C4-2B (cell line): ENCODE data around the gene SH3RF3.
"Not testable (repeated sequence)": the region's sequence is repeated elsewhere in the genome, so short reads cannot be mapped to it uniquely, and the experiment has no call there.

Source experiments
- H3K27ac ChIP-seq: fragments of 450-650 bp; 2 replicates; pipeline ENCODE4 v1.5.1; 2017
- ZFX ChIP-seq: fragments of 450-650 bp; IDR thresholded peaks from 2 replicates; pipeline ENCODE4 v1.6.1; 2017
- TF ChIP-seq, protein P1 (sequence below): fragments of 450-650 bp; conservative IDR thresholded peaks from 2 replicates; pipeline ENCODE4 v1.5.1; 2017; ENCODE audit warnings: mild to moderate bottlenecking

Gene SH3RF3

DNA sequence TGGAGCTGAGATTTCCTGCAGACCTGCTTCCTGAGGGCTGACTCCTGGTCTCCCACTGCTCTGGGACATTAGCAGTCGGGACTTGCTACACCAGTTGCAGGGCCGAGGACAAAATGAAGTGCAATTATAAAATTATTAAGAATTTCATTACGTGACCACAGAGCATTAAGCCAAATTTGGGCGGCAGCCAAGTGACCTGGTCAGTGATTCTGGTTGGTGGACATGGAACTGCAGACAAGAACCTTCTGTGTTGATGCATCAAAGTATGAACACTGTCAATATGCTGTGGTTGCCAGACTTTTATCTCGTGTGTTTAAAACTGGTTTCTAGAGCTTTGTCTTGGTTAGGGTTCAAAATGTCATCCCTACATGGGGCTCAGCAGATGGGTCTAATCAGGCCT is 24.8 kb downstream of the SH3RF3 start:
- H3K27ac ChIP-seq = no peak overlapping the region
- no peak for TF ChIP-seq ZFX
- TF ChIP-seq, protein P1, sequence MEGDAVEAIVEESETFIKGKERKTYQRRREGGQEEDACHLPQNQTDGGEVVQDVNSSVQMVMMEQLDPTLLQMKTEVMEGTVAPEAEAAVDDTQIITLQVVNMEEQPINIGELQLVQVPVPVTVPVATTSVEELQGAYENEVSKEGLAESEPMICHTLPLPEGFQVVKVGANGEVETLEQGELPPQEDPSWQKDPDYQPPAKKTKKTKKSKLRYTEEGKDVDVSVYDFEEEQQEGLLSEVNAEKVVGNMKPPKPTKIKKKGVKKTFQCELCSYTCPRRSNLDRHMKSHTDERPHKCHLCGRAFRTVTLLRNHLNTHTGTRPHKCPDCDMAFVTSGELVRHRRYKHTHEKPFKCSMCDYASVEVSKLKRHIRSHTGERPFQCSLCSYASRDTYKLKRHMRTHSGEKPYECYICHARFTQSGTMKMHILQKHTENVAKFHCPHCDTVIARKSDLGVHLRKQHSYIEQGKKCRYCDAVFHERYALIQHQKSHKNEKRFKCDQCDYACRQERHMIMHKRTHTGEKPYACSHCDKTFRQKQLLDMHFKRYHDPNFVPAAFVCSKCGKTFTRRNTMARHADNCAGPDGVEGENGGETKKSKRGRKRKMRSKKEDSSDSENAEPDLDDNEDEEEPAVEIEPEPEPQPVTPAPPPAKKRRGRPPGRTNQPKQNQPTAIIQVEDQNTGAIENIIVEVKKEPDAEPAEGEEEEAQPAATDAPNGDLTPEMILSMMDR = no peak

DNA sequence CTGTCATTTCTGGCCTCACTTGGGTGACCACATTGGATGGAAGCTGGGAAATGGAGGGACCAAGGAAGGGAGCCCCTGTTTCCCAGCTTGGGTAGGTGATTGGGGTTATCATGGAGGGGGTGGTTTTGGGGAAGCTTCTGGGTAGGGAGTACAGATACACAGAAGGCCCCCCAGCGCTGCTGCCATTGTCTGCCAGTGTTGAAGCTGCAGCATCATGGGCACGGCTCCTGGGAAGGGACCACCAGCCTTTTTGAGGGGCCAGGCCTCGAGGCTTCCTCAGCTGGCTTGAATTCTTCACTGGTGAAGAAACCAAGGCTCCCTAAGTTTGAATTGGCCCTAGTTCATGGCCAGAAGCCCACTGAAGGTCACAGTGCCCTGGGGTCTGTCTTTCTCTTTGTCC is 25.2 kb downstream of the SH3RF3 start:
- TF ChIP-seq, protein P1 = no peak
- TF ChIP-seq ZFX = no peak
- H3K27ac ChIP-seq = no peak overlapping the region

DNA sequence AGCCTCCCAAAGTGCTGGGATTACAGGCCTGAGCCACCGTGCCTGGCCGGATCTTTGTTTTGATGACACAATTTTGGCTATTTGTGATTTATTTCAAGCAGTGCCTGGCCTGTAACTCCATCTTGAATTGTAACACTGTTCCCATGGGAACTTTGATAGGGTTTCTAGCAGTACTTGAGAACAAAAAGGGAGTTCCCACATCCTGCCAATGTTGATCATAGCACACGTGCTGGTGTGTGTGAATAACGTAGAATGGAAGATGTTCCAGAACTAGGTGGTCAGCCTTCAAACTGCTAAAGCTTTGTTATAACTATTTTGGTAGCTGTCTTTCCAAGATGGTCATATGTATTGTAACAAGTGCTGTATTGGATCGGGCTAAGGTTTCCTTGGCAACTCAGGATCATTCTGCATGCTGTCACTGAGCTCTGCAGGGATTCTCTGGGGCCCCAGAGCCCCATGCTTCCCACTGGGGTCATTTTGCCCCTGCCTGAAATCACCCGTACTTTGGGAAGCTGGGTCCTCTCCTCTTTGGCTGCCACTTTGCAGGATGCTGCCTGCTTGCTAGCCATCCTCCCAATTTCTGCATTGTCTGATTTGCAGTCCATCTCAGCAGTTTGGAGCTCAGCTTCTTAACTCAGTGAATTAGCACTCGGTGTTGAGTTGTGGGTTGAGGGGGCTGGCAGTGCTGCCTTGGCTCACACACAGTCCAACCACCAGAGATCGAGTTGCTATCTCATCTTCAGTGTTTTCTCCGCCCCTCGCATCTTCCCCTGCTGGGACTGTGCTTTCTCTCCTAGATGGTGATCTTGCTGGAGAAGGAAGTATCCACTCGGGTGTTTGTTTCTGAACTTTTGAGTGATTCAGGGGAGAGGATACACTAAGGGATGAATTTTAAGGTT is 26.8 kb downstream of the SH3RF3 start:
- no peak overlapping the region for H3K27ac ChIP-seq
- TF ChIP-seq ZFX = no peak
- TF ChIP-seq, protein P1 = no peak

DNA sequence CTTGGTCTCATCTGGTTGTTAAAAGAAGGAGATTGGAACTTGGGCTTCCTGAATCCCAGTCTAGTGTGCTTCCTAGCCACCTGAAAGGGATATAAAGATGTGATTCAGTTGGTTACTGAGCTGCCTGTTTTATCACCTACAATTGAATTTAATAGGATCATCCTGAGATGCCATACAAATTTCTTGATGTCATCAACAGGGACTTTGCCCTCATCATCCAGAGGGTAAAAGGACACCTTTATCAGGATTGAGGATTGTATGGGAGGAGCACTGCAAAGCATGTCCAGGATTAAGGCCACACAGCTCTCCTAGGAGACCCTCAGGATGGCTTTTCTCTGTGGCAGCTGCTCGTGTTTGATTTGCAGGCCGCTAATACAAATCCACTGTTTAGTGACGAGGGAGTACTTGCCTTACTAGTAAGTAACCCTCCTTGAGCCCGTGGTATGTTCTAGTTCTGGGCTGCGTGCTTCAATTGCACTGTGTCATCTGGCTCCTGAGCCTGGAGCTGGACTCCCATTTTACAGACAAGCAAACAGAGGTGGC is 28.6 kb downstream of the SH3RF3 start:
- no peak overlapping the region for H3K27ac ChIP-seq
- TF ChIP-seq, protein P1 = no peak
- no peak for TF ChIP-seq ZFX

DNA sequence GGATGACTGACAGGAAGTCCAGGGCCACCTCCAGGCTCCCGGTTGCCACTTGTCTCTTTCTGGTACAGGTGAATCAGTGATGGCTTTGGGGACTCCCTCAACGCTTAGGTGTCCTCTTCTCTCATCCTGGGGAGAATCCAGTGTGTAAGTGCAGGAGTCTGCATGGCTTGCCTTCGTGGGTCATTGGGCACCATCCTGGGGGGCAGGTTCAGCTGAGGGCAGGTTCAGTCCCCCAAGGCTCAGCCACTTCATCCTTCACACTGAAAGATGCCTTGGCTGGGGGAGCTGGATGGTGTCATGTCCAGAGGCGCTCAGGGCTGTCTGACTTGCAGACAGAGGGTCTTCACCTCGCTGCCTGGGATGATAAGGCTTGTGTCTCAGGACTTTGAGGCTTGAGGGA is 29.2 kb downstream of the SH3RF3 start:
- no peak overlapping the region for H3K27ac ChIP-seq
- TF ChIP-seq, protein P1 = no peak
- no peak for TF ChIP-seq ZFX

DNA sequence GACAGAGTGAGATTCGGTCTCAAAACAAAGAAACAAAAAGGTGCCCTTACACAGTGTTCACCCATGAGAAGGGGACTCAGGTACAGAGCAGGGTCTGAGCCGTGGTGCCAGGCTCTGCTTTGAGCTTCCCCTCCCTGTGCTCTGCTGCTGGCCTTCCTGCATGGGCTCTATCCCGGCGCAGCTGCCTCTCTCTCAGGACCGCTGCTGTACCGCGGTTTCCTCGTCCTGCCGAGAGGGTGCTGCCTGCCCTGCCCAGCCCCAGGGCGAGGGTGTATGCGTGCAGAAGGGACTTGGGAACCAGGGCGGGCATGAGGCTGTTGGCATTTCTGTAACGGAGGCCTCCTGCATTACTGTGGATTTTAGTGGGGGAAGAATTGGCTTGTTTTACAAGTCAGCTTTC is 30.1 kb downstream of the SH3RF3 start:
- TF ChIP-seq, protein P1 = no peak
- no peak for TF ChIP-seq ZFX

DNA sequence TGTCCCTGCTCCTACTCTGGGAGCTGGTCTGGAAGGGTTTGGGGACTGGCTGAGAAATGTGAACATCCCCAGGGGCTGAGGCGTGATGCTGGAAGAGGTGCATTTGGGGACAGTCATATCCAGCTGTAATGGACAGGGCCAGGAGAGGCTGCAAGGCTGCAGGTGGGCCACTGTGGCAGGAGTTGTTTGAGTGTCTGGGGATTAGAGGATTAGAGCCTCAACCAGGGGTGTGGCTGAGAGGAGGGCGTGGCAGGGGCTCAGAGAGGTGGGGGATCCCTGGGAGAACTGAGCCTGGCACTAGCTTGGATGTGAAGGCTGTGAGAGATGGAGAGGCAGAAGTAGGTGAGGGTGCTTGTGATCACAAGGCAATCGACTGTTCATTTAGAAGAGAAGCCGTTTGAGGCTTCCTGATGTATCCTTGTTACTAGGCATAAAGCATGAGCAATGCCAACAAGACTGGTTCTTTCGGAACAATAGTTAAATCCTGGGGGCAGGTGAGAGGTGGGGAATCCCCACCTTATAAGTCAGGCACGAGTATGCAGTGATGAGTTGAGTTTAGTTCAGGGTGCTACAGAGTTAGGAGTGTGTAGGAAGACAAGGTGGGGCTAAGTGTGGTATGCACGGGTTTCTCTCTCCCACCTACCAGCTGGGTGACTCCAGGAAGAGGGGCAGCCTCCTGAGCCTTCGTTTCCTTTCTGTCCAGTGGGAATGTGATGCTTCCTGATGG is 31.9 kb downstream of the SH3RF3 start:
- H3K27ac ChIP-seq = no peak overlapping the region

More for the DNA sequence above, 30.1 kb downstream of the SH3RF3 start:
- no peak overlapping the region for H3K27ac ChIP-seq

DNA sequence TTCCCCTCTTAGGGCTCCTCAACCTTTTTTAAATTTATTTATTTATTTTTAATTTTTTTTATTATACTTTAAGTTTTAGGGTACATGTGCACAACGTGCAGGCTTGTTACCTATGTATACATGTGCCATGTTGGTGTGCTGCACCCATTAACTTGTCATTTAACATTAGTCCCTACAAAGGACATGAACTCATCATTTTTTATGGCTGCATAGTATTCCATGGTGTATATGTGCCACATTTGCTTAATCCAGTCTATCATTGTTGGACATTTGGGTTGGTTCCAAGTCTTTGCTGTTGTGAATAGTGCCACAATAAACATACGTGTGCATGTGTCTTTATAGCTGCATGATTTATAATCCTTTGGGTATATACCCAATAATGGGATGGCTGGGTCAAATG is 33.4 kb downstream of the SH3RF3 start:
- H3K27ac ChIP-seq = not testable (repeated sequence)

More for the DNA sequence above, 31.9 kb downstream of the SH3RF3 start:
- TF ChIP-seq, protein P1 = no peak
- no peak for TF ChIP-seq ZFX
